Left forelimb (tissue), 1 donor: ENCODE results near the gene NCBP1.

ENCODE experiments used
- DNase-seq: peaks from one replicate; pipeline ENCODE4 v3.0.0-alpha.2; 2018; ENCODE audit warnings: low spot score

Gene NCBP1

GRCh38 chr9:97717866-97718265, 84.2 kb downstream of the NCBP1 start:
- DNase-seq = no peak

DNA sequence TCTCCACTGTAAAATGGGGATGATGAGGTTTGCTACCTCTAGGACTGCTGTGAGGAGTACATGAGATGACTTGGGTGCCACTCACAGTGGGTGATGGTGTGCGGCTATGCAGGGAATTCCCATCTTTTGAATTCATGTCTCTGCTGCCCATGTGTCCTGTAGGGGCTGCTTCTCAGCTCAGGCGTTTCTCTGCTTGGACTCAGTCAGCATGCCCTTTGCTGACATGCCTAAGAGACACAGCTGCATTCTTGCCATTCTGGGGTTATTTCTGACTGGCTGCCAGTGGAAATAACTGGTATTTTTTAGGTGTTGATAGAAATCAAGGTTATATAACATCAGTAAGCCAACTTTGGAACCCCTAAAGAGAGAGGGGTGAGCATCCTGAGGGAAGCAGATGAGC, 87.8 kb downstream of the NCBP1 start:
- DNase-seq = no peak

DNA sequence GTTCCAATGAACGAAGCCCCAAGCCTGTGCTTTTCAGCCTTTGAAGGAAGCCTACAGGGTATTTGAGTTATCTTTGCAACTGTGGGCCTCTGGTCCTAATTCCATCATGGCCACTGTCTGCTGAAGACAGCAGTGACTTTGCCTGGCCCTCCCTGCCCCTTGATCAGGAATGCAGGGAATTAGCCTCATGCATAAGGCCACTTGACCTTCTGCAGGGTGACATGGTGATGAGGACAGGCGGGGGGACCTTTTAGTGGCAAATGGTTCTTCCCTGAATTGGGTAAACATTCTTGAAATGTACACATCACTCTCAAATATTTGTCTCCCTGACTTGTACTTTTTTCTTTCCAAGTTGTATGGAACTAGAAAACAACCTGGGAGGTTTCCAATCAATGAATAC, 88.7 kb downstream of the NCBP1 start:
- DNase-seq = no peak
